Choroid plexus epithelial cell (primary cell): Measurements from ENCODE around the gene IER5L.

ENCODE experiments used
- DNase-seq: peaks from one replicate; pipeline ENCODE4 v3.0.0-alpha.2; 2010; ENCODE audit warnings: low read depth
- H3K4me3 ChIP-seq: 2 replicates; pipeline ENCODE4 v1.5.1; 2011; ENCODE audit warnings: low read depth, mild to moderate bottlenecking, control low read depth, low read length, moderate library complexity
- TF ChIP-seq, protein P1 (sequence below): conservative IDR thresholded peaks from 2 replicates; pipeline ENCODE4 v1.5.1; 2011; ENCODE audit warnings: low read depth, mild to moderate bottlenecking, control low read depth, inconsistent platforms, low read length, moderate library complexity

Gene IER5L

DNA sequence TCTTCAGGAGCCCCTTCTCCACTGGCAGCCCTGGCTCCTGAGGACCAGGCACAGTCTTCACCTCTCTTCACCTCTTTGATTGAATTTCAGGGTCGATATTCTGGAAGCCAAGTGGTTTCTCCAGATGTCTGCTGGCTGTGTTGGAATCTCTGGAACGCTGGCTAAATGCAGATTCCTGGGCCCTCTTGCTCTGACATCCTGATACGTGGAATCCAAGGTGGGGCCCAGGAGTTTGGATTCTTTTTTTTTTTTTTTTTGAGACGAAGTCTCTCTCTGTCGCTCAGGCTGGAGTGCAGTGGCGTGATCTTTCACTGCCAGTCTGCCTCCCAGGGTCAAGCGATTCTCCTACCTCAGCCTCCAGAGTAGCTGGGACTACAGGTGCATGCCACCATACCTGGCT is 26.8 kb upstream of the IER5L start:
- no peak overlapping the region for H3K4me3 ChIP-seq
- no peak for DNase-seq
- TF ChIP-seq, protein P1, sequence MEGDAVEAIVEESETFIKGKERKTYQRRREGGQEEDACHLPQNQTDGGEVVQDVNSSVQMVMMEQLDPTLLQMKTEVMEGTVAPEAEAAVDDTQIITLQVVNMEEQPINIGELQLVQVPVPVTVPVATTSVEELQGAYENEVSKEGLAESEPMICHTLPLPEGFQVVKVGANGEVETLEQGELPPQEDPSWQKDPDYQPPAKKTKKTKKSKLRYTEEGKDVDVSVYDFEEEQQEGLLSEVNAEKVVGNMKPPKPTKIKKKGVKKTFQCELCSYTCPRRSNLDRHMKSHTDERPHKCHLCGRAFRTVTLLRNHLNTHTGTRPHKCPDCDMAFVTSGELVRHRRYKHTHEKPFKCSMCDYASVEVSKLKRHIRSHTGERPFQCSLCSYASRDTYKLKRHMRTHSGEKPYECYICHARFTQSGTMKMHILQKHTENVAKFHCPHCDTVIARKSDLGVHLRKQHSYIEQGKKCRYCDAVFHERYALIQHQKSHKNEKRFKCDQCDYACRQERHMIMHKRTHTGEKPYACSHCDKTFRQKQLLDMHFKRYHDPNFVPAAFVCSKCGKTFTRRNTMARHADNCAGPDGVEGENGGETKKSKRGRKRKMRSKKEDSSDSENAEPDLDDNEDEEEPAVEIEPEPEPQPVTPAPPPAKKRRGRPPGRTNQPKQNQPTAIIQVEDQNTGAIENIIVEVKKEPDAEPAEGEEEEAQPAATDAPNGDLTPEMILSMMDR, result no peak

DNA sequence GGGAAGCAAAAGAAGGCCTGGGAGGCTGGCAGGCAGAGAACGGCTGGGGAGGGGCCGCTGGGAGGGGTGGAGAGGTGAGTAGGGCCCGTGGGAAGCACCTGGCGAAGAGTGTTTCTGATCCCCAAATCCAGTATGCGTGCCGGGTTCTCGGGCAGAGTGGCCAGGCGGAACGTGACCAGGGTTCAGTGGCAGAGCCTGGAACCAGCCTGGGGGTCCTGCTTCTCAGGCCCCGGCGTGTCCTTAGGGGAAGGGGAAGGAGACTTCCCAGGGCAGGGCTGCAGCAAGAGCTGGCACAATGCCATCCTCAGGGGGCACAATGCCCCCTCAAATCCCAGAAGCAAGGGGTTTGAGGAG is 25.5 kb upstream of the IER5L start:
- DNase-seq, result no peak
- TF ChIP-seq, protein P1, result no peak
- peak overlapping the region; percentile 75 for H3K4me3 ChIP-seq

DNA sequence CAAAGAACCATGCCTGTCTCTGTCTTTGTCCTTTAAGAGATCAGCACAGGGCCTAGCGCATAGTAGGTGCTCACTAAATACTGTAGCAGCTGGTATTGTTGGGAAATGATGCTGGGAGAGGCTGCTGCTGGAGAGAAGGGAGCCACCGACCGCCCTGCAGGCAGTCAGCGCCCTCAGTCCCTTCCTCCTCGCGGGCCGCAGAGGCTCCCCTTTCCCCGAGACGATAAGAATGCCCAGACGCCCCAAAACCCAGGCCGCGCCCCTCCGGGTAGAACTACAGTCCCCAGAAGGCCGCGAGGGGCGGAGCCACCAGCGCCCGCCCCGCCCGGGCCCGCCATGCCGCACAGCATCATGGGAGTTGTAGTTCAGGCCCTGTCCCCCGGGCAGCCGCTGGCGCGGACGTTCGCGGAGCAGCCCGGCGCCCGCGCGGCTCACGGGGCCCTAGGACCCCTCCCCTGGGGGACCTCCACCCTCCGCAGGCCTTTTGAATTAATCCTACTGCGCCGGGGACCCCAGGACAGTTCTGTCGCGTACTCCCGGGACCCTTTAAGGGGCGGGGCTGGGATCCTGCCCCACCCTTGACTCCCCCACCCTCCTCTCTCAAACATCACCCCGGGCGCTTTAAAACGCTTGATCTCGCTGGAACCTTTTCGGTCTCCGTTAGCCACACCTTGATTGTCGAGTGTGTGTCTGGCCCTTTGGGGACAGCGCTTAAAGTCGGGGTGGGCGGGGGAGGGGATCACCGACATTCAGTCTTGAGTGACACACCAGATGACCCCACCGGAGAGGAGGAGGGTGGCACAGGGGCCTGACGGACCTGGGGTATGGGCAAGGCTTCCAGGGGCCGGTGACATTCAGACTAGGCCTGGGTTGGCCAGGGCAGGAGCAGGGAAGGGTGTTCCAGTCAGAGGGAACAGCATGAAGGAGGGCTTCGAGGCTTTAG is 24.8 kb upstream of the IER5L start:
- H3K4me3 ChIP-seq, result peak overlapping the region; percentile 75
- TF ChIP-seq, protein P1, result no peak
- DNase-seq, result peak; percentile 80

DNA sequence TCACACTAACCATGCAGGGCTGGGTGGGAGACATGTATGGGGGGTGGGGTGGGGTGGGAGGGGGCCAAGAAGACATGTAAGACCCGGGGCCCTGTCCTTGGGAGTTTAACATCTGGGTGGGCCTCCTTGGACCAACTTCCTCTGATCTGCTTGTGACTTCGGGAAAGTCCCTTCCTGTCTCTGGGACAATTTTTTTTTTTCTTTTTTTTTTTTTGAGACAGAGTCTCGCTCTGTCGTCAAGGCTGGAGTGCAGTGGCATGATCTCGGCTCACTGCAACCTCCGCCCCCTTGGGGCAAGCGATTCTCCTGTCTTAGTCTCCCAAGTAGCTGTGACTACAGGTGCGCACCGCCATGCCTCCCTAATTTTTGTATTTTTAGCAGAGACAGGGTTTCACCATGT is 23.8 kb upstream of the IER5L start:
- no peak for DNase-seq
- TF ChIP-seq, protein P1, result no peak
- no peak overlapping the region for H3K4me3 ChIP-seq

DNA sequence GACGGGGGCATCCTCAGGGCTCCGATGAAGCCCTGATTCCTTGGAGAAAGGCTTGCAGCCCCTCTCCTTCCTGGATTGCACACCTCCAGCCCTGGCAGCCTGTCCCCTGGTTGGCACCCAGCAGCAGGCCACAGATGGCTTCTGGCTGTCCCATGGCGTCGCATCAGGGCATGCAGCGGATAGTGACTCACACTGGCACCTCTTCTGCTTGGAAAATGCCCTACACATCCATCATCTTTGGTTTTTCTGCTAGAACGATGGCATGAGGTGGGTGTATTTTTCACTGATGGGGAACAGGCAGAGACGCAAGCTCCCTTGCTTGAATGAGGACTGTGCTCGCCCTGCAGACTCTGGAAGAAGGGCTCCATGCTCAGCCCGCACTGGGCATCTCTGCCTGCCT is 23.2 kb upstream of the IER5L start:
- TF ChIP-seq, protein P1, result no peak

DNA sequence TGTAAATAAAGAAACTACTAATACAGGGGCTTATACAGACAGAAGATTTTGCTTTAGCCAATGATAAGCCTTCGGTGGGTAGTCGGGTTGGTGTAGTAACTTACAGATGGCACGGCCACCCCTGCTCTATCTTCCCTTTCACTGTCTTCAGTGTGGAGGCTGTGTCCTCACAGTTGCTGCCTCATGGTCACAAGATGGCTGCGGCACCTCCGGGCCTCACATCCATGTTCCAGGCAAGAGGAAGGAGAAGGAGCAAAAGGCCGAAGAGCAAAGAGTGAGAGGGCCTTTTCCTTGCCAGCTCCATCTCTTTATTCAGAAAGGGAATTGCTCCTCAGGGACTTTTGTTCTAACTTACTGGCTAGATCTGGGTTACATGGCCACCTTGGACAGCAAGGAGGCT is 22.2 kb upstream of the IER5L start:
- TF ChIP-seq, protein P1, result no peak
- H3K4me3 ChIP-seq, result no peak overlapping the region

More for the DNA sequence above, 23.2 kb upstream of the IER5L start:
- no peak overlapping the region for H3K4me3 ChIP-seq
- DNase-seq, result no peak

DNA sequence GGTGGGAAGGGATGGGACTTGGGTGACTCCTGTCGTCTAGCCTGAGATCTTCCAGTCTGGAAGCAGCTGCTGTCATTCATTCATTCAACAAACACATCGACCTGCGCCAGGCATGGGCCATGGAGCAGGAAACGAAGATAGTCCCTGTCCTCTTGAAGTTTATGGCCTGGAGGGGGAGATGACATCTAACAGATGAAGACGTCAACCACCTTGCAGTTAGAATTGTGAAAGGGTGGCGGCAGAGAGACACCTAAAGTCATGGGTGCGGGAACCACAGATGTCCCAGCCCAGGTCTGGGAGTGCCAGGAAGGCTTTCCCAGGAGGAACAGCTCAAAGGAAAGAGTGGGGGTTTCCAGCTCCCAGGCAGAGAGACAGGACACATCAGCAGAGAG is 21.0 kb upstream of the IER5L start:
- no peak overlapping the region for H3K4me3 ChIP-seq
- DNase-seq, result no peak
- TF ChIP-seq, protein P1, result no peak

More for the DNA sequence above, 22.2 kb upstream of the IER5L start:
- no peak for DNase-seq
